LNCAP (cell line): ENCODE measurements around the gene FADS1.
A peak's percentile ranks its signal among the peaks of the same experiment; 100 is the strongest.

Experiments used
- TF ChIP-seq, protein P1 (sequence below): fragments of 450-650 bp; IDR thresholded peaks from 2 replicates; pipeline ENCODE4 v1.5.1; 2017; ENCODE audit warnings: mild to moderate bottlenecking

FADS1 gene

DNA sequence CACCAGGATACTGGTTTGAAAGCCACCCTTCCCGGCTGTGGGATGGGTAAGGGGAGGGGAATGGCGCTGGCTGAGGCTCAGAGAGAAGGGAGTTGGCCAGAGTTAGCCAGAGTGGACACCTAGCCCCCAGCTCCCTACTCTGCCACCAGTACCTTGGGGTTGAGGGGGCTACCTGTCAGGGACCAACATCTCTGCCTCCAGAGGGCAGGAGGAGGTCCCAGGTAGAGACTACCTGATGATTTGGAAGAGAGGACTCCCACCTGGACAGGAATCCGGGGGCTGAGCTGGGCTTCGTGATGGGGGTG lies 60.7 kb downstream of the FADS1 start:
- TF ChIP-seq, protein P1, sequence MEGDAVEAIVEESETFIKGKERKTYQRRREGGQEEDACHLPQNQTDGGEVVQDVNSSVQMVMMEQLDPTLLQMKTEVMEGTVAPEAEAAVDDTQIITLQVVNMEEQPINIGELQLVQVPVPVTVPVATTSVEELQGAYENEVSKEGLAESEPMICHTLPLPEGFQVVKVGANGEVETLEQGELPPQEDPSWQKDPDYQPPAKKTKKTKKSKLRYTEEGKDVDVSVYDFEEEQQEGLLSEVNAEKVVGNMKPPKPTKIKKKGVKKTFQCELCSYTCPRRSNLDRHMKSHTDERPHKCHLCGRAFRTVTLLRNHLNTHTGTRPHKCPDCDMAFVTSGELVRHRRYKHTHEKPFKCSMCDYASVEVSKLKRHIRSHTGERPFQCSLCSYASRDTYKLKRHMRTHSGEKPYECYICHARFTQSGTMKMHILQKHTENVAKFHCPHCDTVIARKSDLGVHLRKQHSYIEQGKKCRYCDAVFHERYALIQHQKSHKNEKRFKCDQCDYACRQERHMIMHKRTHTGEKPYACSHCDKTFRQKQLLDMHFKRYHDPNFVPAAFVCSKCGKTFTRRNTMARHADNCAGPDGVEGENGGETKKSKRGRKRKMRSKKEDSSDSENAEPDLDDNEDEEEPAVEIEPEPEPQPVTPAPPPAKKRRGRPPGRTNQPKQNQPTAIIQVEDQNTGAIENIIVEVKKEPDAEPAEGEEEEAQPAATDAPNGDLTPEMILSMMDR: no peak

GRCh38 chr11:61754534-61755482 lies 62.0 kb downstream of the FADS1 start:
- TF ChIP-seq, protein P1: no peak

GRCh38 chr11:61753672-61754071 lies 63.1 kb downstream of the FADS1 start:
- TF ChIP-seq, protein P1: no peak

DNA sequence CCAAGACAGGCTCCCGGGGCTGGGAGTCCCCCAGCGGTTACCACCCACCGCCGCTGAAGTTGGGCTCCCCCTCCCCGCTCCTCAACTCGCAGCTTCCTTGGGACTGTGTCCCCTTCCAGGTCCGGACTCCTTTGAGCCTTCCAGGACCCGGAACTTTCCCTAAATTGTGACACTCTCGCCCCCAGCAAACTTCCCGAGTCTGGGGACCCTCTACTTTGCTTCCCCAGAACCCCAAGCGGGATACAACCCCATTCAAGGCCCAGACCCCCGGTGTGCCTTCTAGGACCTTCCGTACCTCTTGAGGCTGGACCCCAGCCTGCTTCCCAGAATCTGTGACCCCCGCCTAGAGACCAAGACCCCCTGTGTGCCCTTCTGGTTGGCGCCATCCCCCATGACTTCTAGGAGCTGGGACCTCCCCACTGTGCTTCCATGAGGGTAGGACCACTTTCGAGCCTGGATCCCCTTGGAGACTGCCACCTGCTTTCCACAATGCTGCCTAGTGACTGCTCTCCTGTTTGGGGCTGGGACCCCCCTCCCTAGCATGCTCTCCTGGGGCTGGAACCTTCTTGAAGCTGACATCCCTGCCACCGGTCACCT lies 63.8 kb downstream of the FADS1 start:
- TF ChIP-seq, protein P1: no peak

GRCh38 chr11:61752117-61752924 lies 64.5 kb downstream of the FADS1 start, which contains the start of gene MYRF:
Gene MYRF (plus strand): TSS chr11:61752636. CDS start chr11:61752745, 109 bp downstream.
- TF ChIP-seq, protein P1: peak; percentile 98

GRCh38 chr11:61751384-61751783 lies 65.4 kb downstream of the FADS1 start:
- TF ChIP-seq, protein P1: no peak

DNA sequence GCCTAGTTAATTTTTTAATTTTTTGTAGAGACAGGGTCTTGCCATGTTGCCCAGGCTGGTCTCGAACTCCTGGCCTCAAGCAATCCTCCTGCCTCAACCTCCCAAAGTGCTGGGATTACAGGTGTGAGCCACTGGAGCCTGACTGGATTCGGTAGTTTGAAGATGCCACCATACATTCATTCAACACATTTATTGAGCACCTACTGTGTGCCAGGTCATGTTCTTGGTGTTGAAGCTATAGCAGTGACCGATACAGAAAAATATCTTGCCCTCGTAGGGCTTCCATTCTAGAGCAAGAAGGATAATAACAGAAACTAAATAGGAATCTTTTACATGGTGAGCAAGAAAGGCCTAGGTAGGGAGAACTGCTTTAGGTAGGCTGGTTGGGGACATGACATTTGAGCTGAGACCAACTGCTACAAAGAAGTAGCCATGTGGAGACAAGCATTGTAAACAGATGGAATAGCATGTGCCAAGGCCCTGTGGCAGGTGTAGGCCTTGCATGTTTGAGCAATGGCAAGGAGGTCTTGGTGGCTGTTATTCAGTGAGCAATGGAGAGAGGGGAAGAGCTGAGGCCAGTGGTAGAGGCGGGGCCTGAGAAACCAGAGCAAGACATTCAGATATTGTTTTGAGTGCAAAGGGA lies 66.1 kb downstream of the FADS1 start:
- TF ChIP-seq, protein P1: no peak
